HG02623 (cell line): ENCODE data around the gene TEX101.
"Not testable (repeated sequence)": the region's sequence is repeated elsewhere in the genome, so short reads cannot be mapped to it uniquely, and the experiment has no call there.

ENCODE experiments used
- ATAC-seq: cut with Tn5 transposase; IDR thresholded peaks from one replicate; pipeline ENCODE4 v1.9.1; 2021; ENCODE audit warnings: moderate library complexity; ENCODE audit not compliant: unreplicated experiment

Gene TEX101

GRCh38 chr19:43414554-43414953 lies at the start of gene TEX101:
TEX101 (plus strand) TSS chr19:43414890; CDS start chr19:43415920, 1,030 bp downstream.
- no peak for ATAC-seq

- not testable (repeated sequence) for ATAC-seq
These were observed 49.0 kb upstream of the TEX101 start for GRCh38 chr19:43365677-43366076.

- ATAC-seq, result no peak
These were observed 46.9 kb upstream of the TEX101 start for GRCh38 chr19:43367822-43368221.

GRCh38 chr19:43368897-43369296 lies 45.8 kb upstream of the TEX101 start:
- ATAC-seq, result not testable (repeated sequence)

- ATAC-seq, result no peak
These were observed 42.8 kb upstream of the TEX101 start for GRCh38 chr19:43371909-43372308.

GRCh38 chr19:43372462-43372861 lies 42.2 kb upstream of the TEX101 start:
- ATAC-seq, result no peak

- ATAC-seq, result not testable (repeated sequence)
These were observed 37.1 kb upstream of the TEX101 start for GRCh38 chr19:43377624-43378023.

GRCh38 chr19:43380008-43380407 lies 34.7 kb upstream of the TEX101 start:
- ATAC-seq, result no peak

- ATAC-seq, result no peak
These were observed 33.8 kb upstream of the TEX101 start for GRCh38 chr19:43380771-43381386.

- not testable (repeated sequence) for ATAC-seq
These were observed 32.0 kb upstream of the TEX101 start for GRCh38 chr19:43382586-43383216.

GRCh38 chr19:43383254-43383653 lies 31.4 kb upstream of the TEX101 start:
- not testable (repeated sequence) for ATAC-seq

- ATAC-seq, result not testable (repeated sequence)
These were observed 30.9 kb upstream of the TEX101 start for GRCh38 chr19:43383759-43384158.

- ATAC-seq, result not testable (repeated sequence)
These were observed 23.7 kb upstream of the TEX101 start for GRCh38 chr19:43390903-43391551.

GRCh38 chr19:43391552-43391935 lies 23.1 kb upstream of the TEX101 start:
- not testable (repeated sequence) for ATAC-seq

- ATAC-seq, result not testable (repeated sequence)
These were observed 21.2 kb upstream of the TEX101 start for GRCh38 chr19:43393501-43393900.

- ATAC-seq, result no peak
These were observed 19.1 kb upstream of the TEX101 start for GRCh38 chr19:43395561-43395960.

GRCh38 chr19:43406297-43406696 lies 8.4 kb upstream of the TEX101 start:
- ATAC-seq, result no peak

GRCh38 chr19:43407416-43408005 lies 7.2 kb upstream of the TEX101 start:
- ATAC-seq, result no peak

- no peak for ATAC-seq
These were observed 6.6 kb upstream of the TEX101 start for GRCh38 chr19:43408043-43408442.

- ATAC-seq, result no peak
These were observed 5.3 kb upstream of the TEX101 start for GRCh38 chr19:43409415-43409814.

GRCh38 chr19:43412441-43412840 lies 2.2 kb upstream of the TEX101 start:
- ATAC-seq, result no peak
